Activated T-helper 1 cell treated with anti-CD3 and anti-CD28 coated beads, Interleukin-12 subunit alpha, Interleukin-12 subunit beta, Interleukin-2, Interleukin-4 antibody, amounts not matched to agents 30 ng/mL and 10 ng/mL and 1 ng/mL, durations not matched to agents 14 hours and 24 hours and 36 hours (primary cell): ENCODE results near the gene DUOX2. TPM values are rescaled to one million over a fixed set of nuclear protein-coding genes. Genes with fewer than 3 reads are reported as not detected.

ENCODE experiments used
- DNase-seq: peaks from one replicate; pipeline ENCODE4 v3.0.0; 2021; ENCODE audit warnings: low spot score
- H3K27ac Mint-ChIP-seq: one replicate; pipeline ENCODE4 v1.8.0; 2021; ENCODE audit warnings: mild to moderate bottlenecking, mixed read lengths
- H3K27me3 Mint-ChIP-seq: one replicate; pipeline ENCODE4 v1.8.0; 2022; ENCODE audit warnings: mild to moderate bottlenecking, moderate library complexity, mixed read lengths; ENCODE audit not compliant: insufficient read depth
- H3K36me3 Mint-ChIP-seq: one replicate; pipeline ENCODE4 v1.8.0; 2021; ENCODE audit warnings: low read depth, mixed read lengths
- H3K4me1 Mint-ChIP-seq: one replicate; pipeline ENCODE4 v1.8.0; 2021; ENCODE audit warnings: low read depth, mixed read lengths
- H3K4me3 Mint-ChIP-seq: one replicate; pipeline ENCODE4 v1.8.0; 2021; ENCODE audit warnings: mild to moderate bottlenecking, moderate library complexity, mixed read lengths
- H3K9me3 Mint-ChIP-seq: one replicate; pipeline ENCODE4 v1.8.0; 2021; ENCODE audit warnings: mixed read lengths
- intact Hi-C: fragments of 100-400 bp; cut with micrococcal nuclease; formaldehyde crosslinking; loops from one replicate; pipeline ENCODE4 v1.15.1; 2024
- total RNA-seq: library from RNA; stranded (reverse); gene quantifications from 2 replicates; pipeline ENCODE4 v1.2.3, GENCODE V29; 2022

DUOX2 gene
- total RNA-seq: not detected in 2 replicates

GRCh38 chr15:45114076-45114750, at the start of gene DUOX2, which contains the start of gene DUOXA2:
TSS of gene DUOX2 (minus strand) at chr15:45114172. CDS start at chr15:45113411, 761 bp downstream.
TSS of gene DUOXA2 (plus strand) at chr15:45114326. CDS start at chr15:45114606, 280 bp downstream.
- intact Hi-C loops: no loop called here
- Mint-ChIP-seq H3K27ac (no peak within 1 kb of the TSS), H3K36me3 (peaks cover 3% of the 10 kb centered on the region), H3K9me3 (no peaks in the 10 kb centered on the region), H3K4me1 (peaks cover 32% of the 10 kb centered on the region), H3K4me3 (no peak within 1 kb of the TSS), H3K27me3 (peaks cover 83% of the 10 kb centered on the region)
- no peak for DNase-seq

- H3K9me3 Mint-ChIP-seq: no peaks in the 10 kb centered on the region
- H3K36me3 Mint-ChIP-seq: no peaks in the 10 kb centered on the region
- H3K4me3 Mint-ChIP-seq: no peak overlapping the region
- H3K4me1 Mint-ChIP-seq: peaks cover 21% of the 10 kb centered on the region
- no peak overlapping the region for H3K27ac Mint-ChIP-seq
- intact Hi-C loops: loop anchor here (1.0 to 10.0 kb wide), 4 partner anchors 51 to 421 kb away; partner anchors contain the start of gene BLOC1S6
- H3K27me3 Mint-ChIP-seq: no peaks in the 10 kb centered on the region
- no peak for DNase-seq
These were observed 49.5 kb upstream of the DUOX2 start for GRCh38 chr15:45163508-45163856.

DNA sequence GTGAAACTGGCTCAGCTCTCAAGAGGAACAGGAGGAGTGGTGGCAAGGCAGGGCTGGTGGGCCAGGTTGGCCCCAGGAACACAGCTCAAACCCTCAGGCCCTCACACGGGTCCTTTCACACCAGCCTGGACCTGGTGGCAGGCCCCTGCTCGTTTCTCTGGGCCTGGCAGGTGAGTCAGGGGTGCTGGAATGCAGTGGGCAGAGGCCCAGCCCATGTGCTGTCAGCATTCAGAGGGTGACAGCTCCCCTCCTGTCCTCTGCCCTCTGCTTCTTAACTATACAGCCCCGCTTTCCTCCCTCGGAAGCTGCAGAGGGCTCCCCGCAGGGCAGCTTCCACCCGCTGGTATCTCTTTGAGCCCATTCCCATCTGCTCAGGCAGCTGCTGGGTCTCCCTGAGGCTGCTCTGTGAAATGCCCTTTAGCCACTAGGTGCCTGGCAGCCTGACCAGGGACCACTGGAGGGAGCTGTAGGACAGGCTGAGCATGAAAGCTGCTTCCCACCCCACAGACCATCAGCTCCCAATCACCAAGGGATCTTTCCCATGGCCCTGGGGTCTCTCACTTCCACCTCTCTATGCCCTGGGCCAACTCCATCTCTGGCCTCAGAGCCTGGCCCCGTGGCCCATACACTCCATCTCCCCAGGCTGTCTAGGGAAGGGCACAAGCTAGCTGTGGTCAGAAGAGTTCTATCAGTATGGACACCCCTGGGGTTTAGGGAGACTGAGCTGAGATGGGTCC, 49.0 kb upstream of the DUOX2 start:
- Mint-ChIP-seq H3K4me3 (no peak overlapping the region), H3K9me3 (no peaks in the 10 kb centered on the region), H3K36me3 (no peaks in the 10 kb centered on the region), H3K27ac (no peak overlapping the region), H3K4me1 (peaks cover 25% of the 10 kb centered on the region), H3K27me3 (no peaks in the 10 kb centered on the region)
- DNase-seq: peak; percentile 51
- intact Hi-C loops: loop anchor here (1.0 to 10.0 kb wide), 4 partner anchors 52 to 422 kb away; partner anchors contain the start of gene BLOC1S6

GRCh38 chr15:45161666-45162065, 47.7 kb upstream of the DUOX2 start:
- Mint-ChIP-seq H3K4me3 (no peak overlapping the region), H3K27ac (no peak overlapping the region), H3K36me3 (peaks cover 2% of the 10 kb centered on the region), H3K4me1 (peaks cover 33% of the 10 kb centered on the region), H3K9me3 (no peaks in the 10 kb centered on the region), H3K27me3 (no peaks in the 10 kb centered on the region)
- no peak for DNase-seq
- intact Hi-C loops: loop anchor here (2.0 to 10.0 kb wide), 2 partner anchors 53 to 423 kb away; partner anchors contain the start of gene BLOC1S6

DNA sequence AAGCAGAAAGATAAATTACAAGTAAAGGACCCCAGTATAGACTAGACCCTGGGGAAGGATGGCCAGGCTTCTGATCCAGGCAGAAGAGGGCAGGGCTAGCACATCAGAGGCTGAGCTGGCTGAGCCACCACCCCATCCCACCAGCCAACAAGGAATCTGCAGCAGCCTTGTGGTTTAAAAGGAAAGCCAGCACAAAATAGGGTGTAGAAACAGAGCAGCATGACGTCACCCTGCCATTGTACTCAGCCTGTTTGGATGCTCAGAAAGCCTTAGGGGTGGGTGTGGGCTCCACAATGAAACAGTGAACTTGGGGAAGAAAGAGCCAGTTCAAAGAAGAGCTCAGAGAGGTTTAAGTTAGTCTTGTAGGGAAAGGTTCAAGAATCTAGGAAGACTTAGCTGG, 44.0 kb upstream of the DUOX2 start:
- Mint-ChIP-seq H3K27ac (no peak overlapping the region), H3K4me3 (no peak overlapping the region), H3K36me3 (peaks cover 2% of the 10 kb centered on the region), H3K9me3 (no peaks in the 10 kb centered on the region), H3K27me3 (no peaks in the 10 kb centered on the region), H3K4me1 (peaks cover 13% of the 10 kb centered on the region)
- DNase-seq: no peak
- intact Hi-C loops: no loop called here

DNA sequence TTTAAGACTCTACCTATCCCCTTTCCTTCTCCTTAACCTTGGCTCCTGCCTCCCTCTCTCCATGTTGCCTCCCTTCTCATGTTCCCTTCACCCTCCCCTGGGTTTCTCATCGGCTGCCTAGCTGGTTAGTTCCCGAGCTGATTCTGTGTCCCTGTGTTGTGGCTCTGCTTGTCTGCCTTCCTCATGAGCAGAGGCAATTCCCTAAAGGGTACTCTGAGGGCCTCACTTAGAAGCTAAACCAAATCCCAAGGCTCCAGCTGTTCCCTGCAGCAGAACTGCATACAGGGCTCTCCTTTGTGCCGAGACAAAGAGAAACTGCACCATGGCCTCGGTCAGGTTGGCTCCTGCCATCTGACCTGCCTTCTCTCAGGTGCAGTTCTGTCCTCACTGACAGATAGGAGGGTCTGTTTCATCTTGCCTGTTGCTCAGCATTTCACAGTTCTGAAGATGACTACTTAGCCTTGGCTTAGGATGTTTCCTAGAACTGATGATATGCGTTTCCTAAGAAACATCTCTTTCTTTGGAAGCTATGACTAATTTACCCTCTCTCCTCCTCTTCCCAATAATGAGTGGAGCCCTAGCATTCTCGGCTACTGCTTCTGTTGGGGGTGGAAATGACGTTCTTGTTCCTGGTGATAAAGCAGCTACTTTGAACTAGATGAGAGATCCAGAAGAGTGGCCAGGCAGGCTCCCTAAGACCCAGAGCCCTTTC, 42.9 kb upstream of the DUOX2 start:
- Mint-ChIP-seq H3K27me3 (no peaks in the 10 kb centered on the region), H3K9me3 (no peaks in the 10 kb centered on the region), H3K36me3 (peaks cover 6% of the 10 kb centered on the region), H3K4me1 (peaks cover 13% of the 10 kb centered on the region), H3K4me3 (no peak overlapping the region), H3K27ac (no peak overlapping the region)
- intact Hi-C loops: no loop called here
- no peak for DNase-seq

GRCh38 chr15:45155739-45156138, 41.8 kb upstream of the DUOX2 start:
- DNase-seq: no peak
- no peak overlapping the region for H3K4me3 Mint-ChIP-seq
- H3K27me3 Mint-ChIP-seq: no peaks in the 10 kb centered on the region
- no peak overlapping the region for H3K27ac Mint-ChIP-seq
- peaks cover 13% of the 10 kb centered on the region for H3K4me1 Mint-ChIP-seq
- no peaks in the 10 kb centered on the region for H3K9me3 Mint-ChIP-seq
- intact Hi-C loops: no loop called here
- peaks cover 9% of the 10 kb centered on the region for H3K36me3 Mint-ChIP-seq

DNA sequence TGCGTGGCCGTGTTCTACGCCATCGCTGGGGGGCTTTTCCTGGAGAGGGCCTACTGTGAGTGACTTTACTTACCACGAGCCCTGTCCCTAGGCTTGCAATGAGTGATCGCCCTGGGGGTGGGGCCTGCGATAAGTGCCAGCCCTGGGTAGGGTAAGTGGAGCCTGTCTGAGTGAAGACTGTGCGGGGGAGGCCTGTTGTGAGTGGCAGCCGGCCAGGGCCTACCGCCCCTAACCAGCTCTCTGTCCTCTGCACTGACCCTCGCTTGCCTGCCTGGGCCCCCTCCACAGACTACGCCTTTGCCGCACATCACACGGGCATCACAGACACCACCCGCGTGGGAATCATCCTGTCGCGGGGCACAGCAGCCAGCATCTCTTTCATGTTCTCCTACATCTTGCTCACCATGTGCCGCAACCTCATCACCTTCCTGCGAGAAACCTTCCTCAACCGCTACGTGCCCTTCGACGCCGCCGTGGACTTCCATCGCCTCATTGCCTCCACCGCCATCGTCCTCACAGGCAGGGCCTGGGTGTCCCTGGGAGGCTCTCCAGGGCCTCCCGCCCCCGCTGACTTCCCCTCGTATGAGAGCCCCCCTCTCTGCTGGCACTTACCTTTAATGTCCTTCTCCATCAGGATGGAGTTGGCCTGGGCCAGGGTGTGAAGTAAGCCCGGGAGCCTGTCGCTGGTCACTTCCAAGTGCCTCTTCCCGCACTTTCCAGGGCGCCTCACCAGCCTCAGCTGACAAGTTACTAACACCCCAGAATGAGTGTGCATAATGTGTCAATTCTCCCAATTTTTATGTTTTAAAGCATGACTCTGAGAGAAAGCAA, 38.2 kb upstream of the DUOX2 start:
- DNase-seq: no peak

GRCh38 chr15:45150997-45151396, 37.0 kb upstream of the DUOX2 start:
- Mint-ChIP-seq H3K27ac (no peak overlapping the region), H3K9me3 (no peaks in the 10 kb centered on the region), H3K4me3 (no peak overlapping the region), H3K27me3 (peaks cover under 1% of the 10 kb centered on the region), H3K36me3 (peaks cover 7% of the 10 kb centered on the region), H3K4me1 (no peaks in the 10 kb centered on the region)
- intact Hi-C loops: no loop called here
- DNase-seq: no peak

More for the DNA sequence above, 38.2 kb upstream of the DUOX2 start:
- peaks cover 9% of the 10 kb centered on the region for H3K36me3 Mint-ChIP-seq
- intact Hi-C loops: no loop called here
- H3K4me3 Mint-ChIP-seq: no peak overlapping the region
- H3K27ac Mint-ChIP-seq: no peak overlapping the region
- peaks cover 6% of the 10 kb centered on the region for H3K4me1 Mint-ChIP-seq
- no peaks in the 10 kb centered on the region for H3K27me3 Mint-ChIP-seq
- no peaks in the 10 kb centered on the region for H3K9me3 Mint-ChIP-seq

DNA sequence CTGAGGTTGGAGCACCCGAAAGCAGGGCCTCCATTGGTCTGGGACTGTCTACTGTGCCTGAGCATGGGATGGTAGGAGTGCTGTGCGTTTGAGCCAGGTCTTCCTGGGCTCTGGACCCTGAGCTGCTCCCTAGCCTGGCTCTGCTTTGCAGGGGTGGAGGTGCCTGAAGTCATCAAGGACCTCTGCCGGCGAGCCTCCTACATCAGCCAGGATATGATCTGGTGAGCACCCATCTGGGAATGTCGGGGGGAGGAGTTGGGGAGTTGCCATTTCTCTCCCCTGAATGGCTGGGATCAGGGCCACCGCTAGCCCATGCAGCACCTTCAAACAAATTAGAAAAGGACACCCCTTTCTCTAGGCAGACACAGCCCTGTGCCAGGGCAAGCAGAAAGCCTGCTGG, 36.5 kb upstream of the DUOX2 start:
- Mint-ChIP-seq H3K9me3 (no peaks in the 10 kb centered on the region), H3K4me1 (no peaks in the 10 kb centered on the region), H3K4me3 (no peak overlapping the region), H3K27ac (no peak overlapping the region), H3K36me3 (peaks cover 7% of the 10 kb centered on the region), H3K27me3 (peaks cover 2% of the 10 kb centered on the region)
- intact Hi-C loops: no loop called here
- no peak for DNase-seq

- Mint-ChIP-seq H3K27me3 (peaks cover 2% of the 10 kb centered on the region), H3K9me3 (no peaks in the 10 kb centered on the region), H3K4me3 (no peak overlapping the region), H3K27ac (no peak overlapping the region), H3K36me3 (peaks cover 7% of the 10 kb centered on the region), H3K4me1 (no peaks in the 10 kb centered on the region)
- intact Hi-C loops: no loop called here
- no peak for DNase-seq
These were observed 35.1 kb upstream of the DUOX2 start for GRCh38 chr15:45149060-45149459.
